Neural progenitor cell (in vitro differentiated cells): Measurements from ENCODE around the gene ROPN1B. TPM values are rescaled to one million over a fixed set of nuclear protein-coding genes. Genes with fewer than 3 reads are reported as not detected.
"Not testable (repeated sequence)": the region's sequence is repeated elsewhere in the genome, so short reads cannot be mapped to it uniquely, and the experiment has no call there.

ENCODE experiments used
- DNase-seq: peaks from one replicate; pipeline ENCODE4 v3.0.0-alpha.2; 2016; ENCODE audit warnings: low spot score
- H2AFZ ChIP-seq: fragments of 200-600 bp; sonication (generic); replicated peaks from 2 replicates; pipeline ENCODE4 v1.6.1; 2016; ENCODE audit warnings: antibody characterized with exemption
- H3F3A ChIP-seq: fragments of 200-600 bp; sonication (generic); 2 replicates; pipeline ENCODE4 v1.6.1; 2016; ENCODE audit warnings: antibody characterized with exemption, low read depth
- H3K27ac ChIP-seq: fragments of 200-600 bp; sonication (generic); 2 replicates; pipeline ENCODE4 v1.5.1; 2016; ENCODE audit warnings: mild to moderate bottlenecking
- H3K27me3 ChIP-seq: fragments of 200-600 bp; sonication (generic); 2 replicates; pipeline ENCODE4 v1.6.1; 2016; ENCODE audit warnings: mild to moderate bottlenecking, moderate library complexity
- H3K36me3 ChIP-seq: fragments of 200-600 bp; sonication (generic); 2 replicates; pipeline ENCODE4 v1.5.1; 2016
- H3K4me1 ChIP-seq: fragments of 200-600 bp; sonication (generic); 2 replicates; pipeline ENCODE4 v1.6.1; 2016; ENCODE audit warnings: mixed run types
- H3K4me2 ChIP-seq: fragments of 200-600 bp; sonication (generic); 2 replicates; pipeline ENCODE4 v1.6.1; 2016
- H3K4me3 ChIP-seq: fragments of 200-600 bp; sonication (generic); 2 replicates; pipeline ENCODE4 v1.5.1; 2016
- H3K79me2 ChIP-seq: fragments of 200-600 bp; sonication (generic); 2 replicates; pipeline ENCODE4 v1.6.1; 2016; ENCODE audit warnings: low read depth
- H3K9ac ChIP-seq: fragments of 200-600 bp; sonication (generic); 2 replicates; pipeline ENCODE4 v1.6.1; 2016
- H3K9me3 ChIP-seq: fragments of 200-600 bp; sonication (generic); 2 replicates; pipeline ENCODE4 v1.5.1; 2016; ENCODE audit warnings: low read depth
- H4K20me1 ChIP-seq: fragments of 200-600 bp; sonication (generic); 2 replicates; pipeline ENCODE4 v1.6.1; 2016; ENCODE audit warnings: low read depth
- H3K27ac Mint-ChIP-seq: 3 replicates; pipeline ENCODE4 v1.8.0; 2021; ENCODE audit warnings: mixed read lengths
- H3K27me3 Mint-ChIP-seq: 2 replicates; pipeline ENCODE4 v1.8.0; 2022; ENCODE audit warnings: low read depth, mild to moderate bottlenecking, inconsistent platforms, moderate library complexity, mixed read lengths; ENCODE audit not compliant: insufficient read depth
- H3K36me3 Mint-ChIP-seq: 3 replicates; pipeline ENCODE4 v1.8.0; 2021; ENCODE audit warnings: mixed read lengths
- H3K4me1 Mint-ChIP-seq: 3 replicates; pipeline ENCODE4 v1.8.0; 2021; ENCODE audit warnings: mixed read lengths
- H3K4me3 Mint-ChIP-seq: 3 replicates; pipeline ENCODE4 v1.8.0; 2021; ENCODE audit warnings: mild to moderate bottlenecking, moderate library complexity, mixed read lengths
- H3K9me3 Mint-ChIP-seq: 3 replicates; pipeline ENCODE4 v1.8.0; 2020; ENCODE audit warnings: mixed read lengths
- CTCF ChIP-seq: fragments of 200-600 bp; sonication (generic); IDR thresholded peaks from 2 replicates; pipeline ENCODE4 v1.5.1; 2017; ENCODE audit warnings: antibody characterized with exemption, mild to moderate bottlenecking
- EZH2 ChIP-seq: fragments of 200-600 bp; sonication (generic); IDR thresholded peaks from 2 replicates; pipeline ENCODE4 v1.6.1; 2017; ENCODE audit warnings: antibody characterized with exemption, mild to moderate bottlenecking, moderate library complexity
- EZH2phosphoT487 ChIP-seq: fragments of 200-600 bp; sonication (generic); IDR thresholded peaks from 2 replicates; pipeline ENCODE4 v1.6.1; 2017; ENCODE audit warnings: antibody characterized with exemption
- total RNA-seq: library from RNA; depleted of rRNA; stranded (reverse); fragments of >200 nt; gene quantifications from 2 replicates; pipeline ENCODE4 v1.2.3, GENCODE V29; 2015; ENCODE audit warnings: low replicate concordance

The ROPN1B gene
- total RNA-seq, 1 donor from 2014 or later = not detected

- not testable (repeated sequence) for H3K79me2 ChIP-seq, H3K27me3 Mint-ChIP-seq, H3K36me3 ChIP-seq, H3K4me2 ChIP-seq, H3K4me3 Mint-ChIP-seq, H3K27ac Mint-ChIP-seq, H2AFZ ChIP-seq, H3K4me3 ChIP-seq, H3K27me3 ChIP-seq, H3K4me1 Mint-ChIP-seq, H3K9me3 Mint-ChIP-seq, H3K4me1 ChIP-seq, H3F3A ChIP-seq, H4K20me1 ChIP-seq, H3K36me3 Mint-ChIP-seq, DNase-seq, H3K27ac ChIP-seq, H3K9ac ChIP-seq, H3K9me3 ChIP-seq
Measured at GRCh38 chr3:125977104-125977503, 8.1 kb downstream of the ROPN1B start.

DNA sequence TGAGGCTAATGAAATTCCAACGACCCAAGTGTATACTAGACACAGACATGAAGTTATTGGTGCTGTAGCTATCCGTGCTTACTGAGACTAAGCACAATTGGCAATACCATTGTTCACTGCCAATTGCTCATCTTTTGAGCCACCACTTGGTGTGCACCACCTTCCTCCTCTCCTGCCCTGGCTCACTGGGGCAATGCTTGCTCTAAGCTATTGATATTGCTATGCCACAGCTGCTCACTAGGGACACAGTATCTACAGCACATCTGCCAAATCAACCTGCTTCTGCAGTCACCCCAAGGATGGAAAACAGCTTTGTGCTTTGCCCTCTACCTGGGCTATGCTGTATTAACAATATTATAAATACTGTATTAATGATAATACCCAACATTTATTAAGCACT, 16.0 kb downstream of the ROPN1B start:
- H3K4me3 Mint-ChIP-seq, H3K27me3 Mint-ChIP-seq, H3K4me1 Mint-ChIP-seq, H3K9me3 ChIP-seq, H3K36me3 Mint-ChIP-seq, H3K9me3 Mint-ChIP-seq, H3K4me1 ChIP-seq, H3K9ac ChIP-seq, H3K79me2 ChIP-seq, H3K36me3 ChIP-seq, H3K4me3 ChIP-seq, DNase-seq, H2AFZ ChIP-seq, H4K20me1 ChIP-seq, H3K27ac ChIP-seq, H3K27ac Mint-ChIP-seq, H3F3A ChIP-seq, H3K27me3 ChIP-seq: not testable (repeated sequence)
- peak overlapping the region; percentile 31 for H3K4me2 ChIP-seq

GRCh38 chr3:125990253-125990970, 21.4 kb downstream of the ROPN1B start:
- H3K4me2 ChIP-seq = peak overlapping the region; percentile 92
- H3K27me3 Mint-ChIP-seq = peaks cover 8% of the 10 kb centered on the region

DNA sequence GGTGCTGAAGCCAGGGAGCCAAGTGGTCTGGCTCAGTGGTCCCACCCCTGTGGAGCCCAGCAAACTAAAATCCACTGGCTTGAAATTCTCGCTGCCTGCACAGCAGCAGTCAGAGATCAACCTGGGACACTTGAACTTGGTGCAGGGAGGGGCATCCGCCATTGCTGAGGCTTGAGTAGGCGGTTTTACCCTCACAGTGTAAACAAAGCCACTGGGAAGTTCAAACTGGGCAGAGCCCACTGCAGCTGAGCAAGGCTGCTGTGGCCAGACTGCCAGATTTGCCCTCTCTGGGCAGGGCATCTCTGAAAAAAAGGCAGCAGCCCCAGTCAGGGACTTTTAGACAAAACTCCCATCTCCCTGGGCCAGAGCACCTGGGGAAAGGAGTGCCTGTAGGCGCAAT, 27.8 kb downstream of the ROPN1B start:
- not testable (repeated sequence) for H3K9ac ChIP-seq, H3K4me1 ChIP-seq, H4K20me1 ChIP-seq, H3K36me3 Mint-ChIP-seq, H3K27me3 Mint-ChIP-seq, H3K36me3 ChIP-seq, H3K4me3 ChIP-seq, H3F3A ChIP-seq, H3K4me1 Mint-ChIP-seq, H3K27ac Mint-ChIP-seq, H3K9me3 ChIP-seq, DNase-seq, H3K4me3 Mint-ChIP-seq, H3K4me2 ChIP-seq, H3K27me3 ChIP-seq, H3K27ac ChIP-seq, H3K79me2 ChIP-seq, H2AFZ ChIP-seq
- H3K9me3 Mint-ChIP-seq = peaks cover 38% of the 10 kb centered on the region

More at GRCh38 chr3:125990253-125990970, 21.4 kb downstream of the ROPN1B start:
- H3K4me1 ChIP-seq = peaks cover 10% of the 10 kb centered on the region
- peaks cover 14% of the 10 kb centered on the region for H3K27me3 ChIP-seq
- no peaks in the 10 kb centered on the region for H4K20me1 ChIP-seq
- peaks cover 3% of the 10 kb centered on the region for H3K79me2 ChIP-seq
- H3K9me3 ChIP-seq = no peaks in the 10 kb centered on the region
- H2AFZ ChIP-seq = peak overlapping the region; percentile 88
- peaks cover 5% of the 10 kb centered on the region for H3K9me3 Mint-ChIP-seq
- peak overlapping the region; percentile 24 for H3K27ac ChIP-seq
- peaks cover 21% of the 10 kb centered on the region for H3F3A ChIP-seq
- no peaks in the 10 kb centered on the region for H3K36me3 ChIP-seq
- H3K36me3 Mint-ChIP-seq = peaks cover 3% of the 10 kb centered on the region
- TF ChIP-seq EZH2 (peak; percentile 65), EZH2phosphoT487 (no peak), CTCF (no peak)
- peak overlapping the region; percentile 71 for H3K4me3 ChIP-seq
- peak overlapping the region; percentile 45 for H3K9ac ChIP-seq
- H3K4me3 Mint-ChIP-seq = peak overlapping the region; percentile 97
- peak; percentile 90 for DNase-seq
- H3K4me1 Mint-ChIP-seq = peaks cover 4% of the 10 kb centered on the region
- peak overlapping the region; percentile 94 for H3K27ac Mint-ChIP-seq

- Mint-ChIP-seq H3K36me3 (peaks cover 2% of the 10 kb centered on the region), H3K27ac (no peak overlapping the region), H3K27me3 (peaks cover 2% of the 10 kb centered on the region), H3K4me1 (no peaks in the 10 kb centered on the region), H3K4me3 (no peak overlapping the region), H3K9me3 (peaks cover 39% of the 10 kb centered on the region)
- Histone ChIP-seq H3K4me3 (no peak overlapping the region), H3K4me2 (no peak overlapping the region), H3K36me3 (no peaks in the 10 kb centered on the region), H3K9ac (no peak overlapping the region), H3K27me3 (no peaks in the 10 kb centered on the region), H3F3A (no peaks in the 10 kb centered on the region), H3K79me2 (no peaks in the 10 kb centered on the region), H2AFZ (no peak overlapping the region), H4K20me1 (no peaks in the 10 kb centered on the region), H3K27ac (no peak overlapping the region), H3K4me1 (no peaks in the 10 kb centered on the region), H3K9me3 (no peaks in the 10 kb centered on the region)
- TF ChIP-seq EZH2phosphoT487 = no peak
- no peak for TF ChIP-seq CTCF
- no peak for TF ChIP-seq EZH2
- DNase-seq = no peak
Measured at GRCh38 chr3:126002189-126002588, 33.2 kb downstream of the ROPN1B start.
